GM21447 (cell line): Measurements from ENCODE around the gene SETD2.

Experiments
- ATAC-seq: cut with Tn5 transposase; IDR thresholded peaks from one replicate; pipeline ENCODE4 v1.9.1; 2021; ENCODE audit not compliant: unreplicated experiment

Gene SETD2

GRCh38 chr3:46987743-46988401 is 176.0 kb downstream of the SETD2 start:
- ATAC-seq = peak; percentile 73

- no peak for ATAC-seq
Measured at GRCh38 chr3:46987319-46987742, 176.6 kb downstream of the SETD2 start.

- ATAC-seq = no peak
Measured at GRCh38 chr3:46986782-46987310, 177.1 kb downstream of the SETD2 start.

GRCh38 chr3:46986055-46986730 is 177.7 kb downstream of the SETD2 start:
- no peak for ATAC-seq

- no peak for ATAC-seq
Measured at GRCh38 chr3:46985588-46985987, 178.3 kb downstream of the SETD2 start.

GRCh38 chr3:46984591-46985459 is 179.1 kb downstream of the SETD2 start:
- ATAC-seq = no peak

GRCh38 chr3:46982546-46982945 is 181.4 kb downstream of the SETD2 start:
- ATAC-seq = no peak

- no peak for ATAC-seq
Measured at GRCh38 chr3:46981932-46982471, 181.9 kb downstream of the SETD2 start.

GRCh38 chr3:46979958-46980497 is 183.9 kb downstream of the SETD2 start:
- peak; percentile 1 for ATAC-seq

GRCh38 chr3:46978985-46979944 is 184.6 kb downstream of the SETD2 start, which contains the start of gene NBEAL2:
NBEAL2 (plus strand) TSS chr3:46979666; CDS start chr3:46979862, 196 bp downstream.
- peak; percentile 68 for ATAC-seq

- no peak for ATAC-seq
Measured at GRCh38 chr3:46978381-46978780, 185.5 kb downstream of the SETD2 start.

GRCh38 chr3:46977811-46978195 is 186.1 kb downstream of the SETD2 start:
- no peak for ATAC-seq

GRCh38 chr3:46976326-46977190 is 187.4 kb downstream of the SETD2 start, which contains the start of gene CCDC12:
CCDC12 (minus strand) TSS chr3:46976745; CDS start chr3:46976732, 13 bp downstream.
- peak; percentile 65 for ATAC-seq

- ATAC-seq = no peak
Measured at GRCh38 chr3:46974421-46975171, 189.3 kb downstream of the SETD2 start.

- ATAC-seq = no peak
Measured at GRCh38 chr3:46972396-46972795, 191.5 kb downstream of the SETD2 start.

- ATAC-seq = no peak
Measured at GRCh38 chr3:46971742-46972141, 192.2 kb downstream of the SETD2 start.

GRCh38 chr3:46971151-46971550 is 192.8 kb downstream of the SETD2 start:
- ATAC-seq = no peak
